NCI-H1930 (cell line): ENCODE data around the gene TMPRSS5.
"Not testable (repeated sequence)": the region's sequence is repeated elsewhere in the genome, so short reads cannot be mapped to it uniquely, and the experiment has no call there.

Experiments
- DNase-seq, 2 experiments: peaks; one replicate each; lab custom pipeline; 2025; lab: John Stamatoyannopoulos, UW

TMPRSS5 gene

GRCh38 chr11:113705871-113706655, at the start of gene TMPRSS5:
Gene TMPRSS5 (minus strand): TSS chr11:113706308. CDS start chr11:113706224, 84 bp downstream.
- no peak for DNase-seq

GRCh38 chr11:113752932-113753331, 46.8 kb upstream of the TMPRSS5 start:
- DNase-seq, result no peak

GRCh38 chr11:113736323-113736722, 30.2 kb upstream of the TMPRSS5 start:
- DNase-seq, result no peak

GRCh38 chr11:113732092-113732491, 26.0 kb upstream of the TMPRSS5 start:
- no peak for DNase-seq

- DNase-seq, result peak in 1 of 2 experiments; percentile 43
Measured at GRCh38 chr11:113730887-113731726, 25.0 kb upstream of the TMPRSS5 start.

GRCh38 chr11:113729456-113729855, 23.3 kb upstream of the TMPRSS5 start:
- no peak for DNase-seq

- DNase-seq, result no peak
Measured at GRCh38 chr11:113728814-113729213, 22.7 kb upstream of the TMPRSS5 start.

GRCh38 chr11:113725913-113726312, 19.8 kb upstream of the TMPRSS5 start:
- DNase-seq, result no peak

- DNase-seq, result no peak
Measured at GRCh38 chr11:113725407-113725806, 19.3 kb upstream of the TMPRSS5 start.

GRCh38 chr11:113724778-113725177, 18.7 kb upstream of the TMPRSS5 start:
- no peak for DNase-seq

- DNase-seq, result no peak
Measured at GRCh38 chr11:113723787-113724186, 17.7 kb upstream of the TMPRSS5 start.

GRCh38 chr11:113722934-113723333, 16.8 kb upstream of the TMPRSS5 start:
- no peak for DNase-seq

GRCh38 chr11:113722221-113722620, 16.1 kb upstream of the TMPRSS5 start:
- no peak for DNase-seq

- no peak for DNase-seq
Measured at GRCh38 chr11:113721462-113722066, 15.5 kb upstream of the TMPRSS5 start.

GRCh38 chr11:113720478-113720877, 14.4 kb upstream of the TMPRSS5 start:
- not testable (repeated sequence) for DNase-seq

- no peak for DNase-seq
Measured at GRCh38 chr11:113715882-113716625, 9.9 kb upstream of the TMPRSS5 start.

- no peak for DNase-seq
Measured at GRCh38 chr11:113715273-113715672, 9.2 kb upstream of the TMPRSS5 start.

- no peak for DNase-seq
Measured at GRCh38 chr11:113710989-113711388, 4.9 kb upstream of the TMPRSS5 start.

- DNase-seq, result not testable (repeated sequence)
Measured at GRCh38 chr11:113703551-113703950, 2.6 kb downstream of the TMPRSS5 start.

GRCh38 chr11:113701491-113701890, 4.6 kb downstream of the TMPRSS5 start:
- DNase-seq, result no peak

- DNase-seq, result no peak
Measured at GRCh38 chr11:113698515-113698914, 7.6 kb downstream of the TMPRSS5 start.
